ENCODE measurements around the gene TACC2.

DNA sequence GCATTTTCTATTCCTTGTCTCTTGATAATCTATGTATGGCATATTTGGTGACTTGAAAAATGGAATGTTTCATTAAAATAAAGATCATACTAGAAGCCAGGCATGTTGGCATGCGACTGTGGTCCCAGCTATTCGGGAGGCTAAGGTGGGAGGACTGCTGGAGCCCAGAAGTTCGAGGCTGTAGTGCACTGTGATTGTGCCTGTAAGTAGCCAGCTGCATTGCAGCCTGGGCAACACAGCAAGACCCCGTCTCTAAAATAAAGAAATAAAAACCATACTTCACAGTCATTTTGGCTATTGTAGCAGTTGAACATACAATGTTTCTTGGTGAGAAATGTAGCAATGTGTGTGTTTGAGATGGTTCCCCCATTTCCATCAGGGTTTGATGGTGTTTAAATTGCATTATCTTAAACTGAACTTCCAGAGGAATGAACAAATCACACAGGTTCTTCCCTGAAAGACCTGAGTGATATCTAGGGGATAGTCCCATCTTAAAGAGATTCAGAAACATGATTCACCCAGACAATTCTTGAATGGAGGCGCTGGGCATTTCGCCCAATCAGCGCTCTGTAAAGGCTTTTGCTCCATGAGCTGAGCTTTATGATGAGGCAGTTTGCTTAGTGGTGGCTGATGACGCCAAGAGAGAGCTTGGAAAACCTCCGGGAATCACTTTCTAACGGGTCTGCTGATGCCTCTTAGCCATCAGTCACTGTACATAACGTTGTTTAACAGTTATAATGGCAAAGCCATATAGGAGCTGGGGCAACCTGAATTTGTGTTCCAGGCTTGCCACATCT is 262.7 kb downstream of the TACC2 start:
- TF ChIP-seq, protein P1, sequence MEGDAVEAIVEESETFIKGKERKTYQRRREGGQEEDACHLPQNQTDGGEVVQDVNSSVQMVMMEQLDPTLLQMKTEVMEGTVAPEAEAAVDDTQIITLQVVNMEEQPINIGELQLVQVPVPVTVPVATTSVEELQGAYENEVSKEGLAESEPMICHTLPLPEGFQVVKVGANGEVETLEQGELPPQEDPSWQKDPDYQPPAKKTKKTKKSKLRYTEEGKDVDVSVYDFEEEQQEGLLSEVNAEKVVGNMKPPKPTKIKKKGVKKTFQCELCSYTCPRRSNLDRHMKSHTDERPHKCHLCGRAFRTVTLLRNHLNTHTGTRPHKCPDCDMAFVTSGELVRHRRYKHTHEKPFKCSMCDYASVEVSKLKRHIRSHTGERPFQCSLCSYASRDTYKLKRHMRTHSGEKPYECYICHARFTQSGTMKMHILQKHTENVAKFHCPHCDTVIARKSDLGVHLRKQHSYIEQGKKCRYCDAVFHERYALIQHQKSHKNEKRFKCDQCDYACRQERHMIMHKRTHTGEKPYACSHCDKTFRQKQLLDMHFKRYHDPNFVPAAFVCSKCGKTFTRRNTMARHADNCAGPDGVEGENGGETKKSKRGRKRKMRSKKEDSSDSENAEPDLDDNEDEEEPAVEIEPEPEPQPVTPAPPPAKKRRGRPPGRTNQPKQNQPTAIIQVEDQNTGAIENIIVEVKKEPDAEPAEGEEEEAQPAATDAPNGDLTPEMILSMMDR (IDR thresholded peaks at IDR 0.05): no peak
- TF ChIP-seq EZH2 (IDR thresholded peaks at IDR 0.05) (no peak), EZH2phosphoT487 (IDR thresholded peaks at IDR 0.05) (no peak)
